ENCODE results near the gene OTOGL.

GRCh38 chr12:80118565-80119324 lies 19.4 kb downstream of the OTOGL start:
- no peak for TF ChIP-seq CTCF (IDR thresholded peaks at IDR 0.05 in 8 of 11, conservative IDR thresholded peaks at IDR 0.05 in 3 of 11)
- TF ChIP-seq POLR2AphosphoS5 (IDR thresholded peaks at IDR 0.05): no peak
